SH-SY5Y (cell line): Measurements from ENCODE around the gene RAD51B.

Source experiments
- GATA2 ChIP-seq: IDR thresholded peaks from 2 replicates; pipeline ENCODE4 v1.6.1; 2011; ENCODE audit warnings: mild to moderate bottlenecking, low read depth, low read length
- GATA3 ChIP-seq: IDR thresholded peaks from 2 replicates; pipeline ENCODE4 v1.6.1; 2011; ENCODE audit warnings: low read depth, mild to moderate bottlenecking, low read length, moderate library complexity

GRCh38 chr14:68633131-68633991 is 813.8 kb downstream of the RAD51B start:
- TF ChIP-seq GATA2 (no peak), GATA3 (no peak)
